ENCODE measurements around the gene SEMA6D. TPM values are rescaled to one million over a fixed set of nuclear protein-coding genes. Genes with fewer than 3 reads are reported as not detected.

Gene SEMA6D
- polyA plus RNA-seq, 1 donor from 2014 or later, result 108 TPM

- no peaks in the 10 kb centered on the region for H3F3A ChIP-seq (ENCODE audit: insufficient read depth, low read length, poor library complexity, severe bottlenecking)
- no peaks in the 10 kb centered on the region for H3K79me2 ChIP-seq (replicated peaks; ENCODE audit: insufficient read depth, low read length)
- no peaks in the 10 kb centered on the region for H3K27me3 ChIP-seq (ENCODE audit: insufficient read depth, low read depth, low read length)
- no peaks in the 10 kb centered on the region for H3K36me3 ChIP-seq (ENCODE audit: insufficient read depth, low read length)
- H3K4me3 ChIP-seq (ENCODE audit: low read length), result no peak overlapping the region
- H3K9me2 ChIP-seq (ENCODE audit: insufficient read depth, low read length), result no peaks in the 10 kb centered on the region
- no peak overlapping the region for H2AFZ ChIP-seq (ENCODE audit: low read depth, low read length)
- H4K20me1 ChIP-seq (ENCODE audit: insufficient read depth), result peaks cover 9% of the 10 kb centered on the region
- no peaks in the 10 kb centered on the region for H3K9me3 ChIP-seq (ENCODE audit: low read length)
- H3K9ac ChIP-seq (ENCODE audit: low read length), result no peak overlapping the region
- H3K27ac ChIP-seq (ENCODE audit: low read length), result no peak overlapping the region
- H3K4me2 ChIP-seq (ENCODE audit: low read length), result no peak overlapping the region
- TF ChIP-seq REST (IDR thresholded peaks at IDR 0.05; ENCODE audit: borderline replicate concordance) (no peak), RAD21 (conservative IDR thresholded peaks at IDR 0.05) (no peak), SMC3 (conservative IDR thresholded peaks at IDR 0.05; ENCODE audit: poor library complexity) (no peak), POLR2AphosphoS5 (IDR thresholded peaks at IDR 0.05) (no peak), EZH2 (IDR thresholded peaks at IDR 0.05; ENCODE audit: borderline replicate concordance, insufficient read depth, low read length, poor library complexity, severe bottlenecking) (no peak), CTCF (IDR thresholded peaks at IDR 0.05; ENCODE audit: poor library complexity, severe bottlenecking) (no peak), TAF1 (IDR thresholded peaks at IDR 0.05; ENCODE audit: low read depth) (no peak), EP300 (conservative IDR thresholded peaks at IDR 0.05; ENCODE audit: poor library complexity, severe bottlenecking) (no peak), MXI1 (conservative IDR thresholded peaks at IDR 0.05; ENCODE audit: poor library complexity, severe bottlenecking) (no peak)
These were observed 11.1 kb downstream of the SEMA6D start for GRCh38 chr15:47728426-47728825.

- Histone ChIP-seq H3K4me3 (ENCODE audit: low read length) (no peak overlapping the region), H3F3A (ENCODE audit: insufficient read depth, low read length, poor library complexity, severe bottlenecking) (no peaks in the 10 kb centered on the region), H3K36me3 (ENCODE audit: insufficient read depth, low read length) (no peaks in the 10 kb centered on the region), H3K9me2 (ENCODE audit: insufficient read depth, low read length) (no peaks in the 10 kb centered on the region), H4K20me1 (ENCODE audit: insufficient read depth) (peaks cover 7% of the 10 kb centered on the region), H3K79me2 (replicated peaks; ENCODE audit: insufficient read depth, low read length) (no peaks in the 10 kb centered on the region), H3K27ac (ENCODE audit: low read length) (no peak overlapping the region), H2AFZ (ENCODE audit: low read depth, low read length) (no peak overlapping the region), H3K9me3 (ENCODE audit: low read length) (no peaks in the 10 kb centered on the region), H3K27me3 (ENCODE audit: insufficient read depth, low read depth, low read length) (no peaks in the 10 kb centered on the region), H3K9ac (ENCODE audit: low read length) (no peak overlapping the region), H3K4me2 (ENCODE audit: low read length) (no peak overlapping the region)
- TF ChIP-seq MXI1 (conservative IDR thresholded peaks at IDR 0.05; ENCODE audit: poor library complexity, severe bottlenecking) (no peak), POLR2AphosphoS5 (IDR thresholded peaks at IDR 0.05) (peak; percentile 6)
These were observed 11.6 kb downstream of the SEMA6D start for GRCh38 chr15:47728886-47729285.

GRCh38 chr15:47731230-47731629 is 13.9 kb downstream of the SEMA6D start:
- Histone ChIP-seq H3K4me2 (ENCODE audit: low read length) (no peak overlapping the region), H3K27ac (ENCODE audit: low read length) (no peak overlapping the region), H4K20me1 (ENCODE audit: insufficient read depth) (peaks cover 7% of the 10 kb centered on the region), H3K9me2 (ENCODE audit: insufficient read depth, low read length) (no peaks in the 10 kb centered on the region), H3K9ac (ENCODE audit: low read length) (no peak overlapping the region), H3K36me3 (ENCODE audit: insufficient read depth, low read length) (no peaks in the 10 kb centered on the region), H3K4me3 (ENCODE audit: low read length) (no peak overlapping the region), H3K9me3 (ENCODE audit: low read length) (no peaks in the 10 kb centered on the region), H3F3A (ENCODE audit: insufficient read depth, low read length, poor library complexity, severe bottlenecking) (no peaks in the 10 kb centered on the region), H3K27me3 (ENCODE audit: insufficient read depth, low read depth, low read length) (no peaks in the 10 kb centered on the region), H3K79me2 (replicated peaks; ENCODE audit: insufficient read depth, low read length) (no peaks in the 10 kb centered on the region), H2AFZ (ENCODE audit: low read depth, low read length) (no peak overlapping the region)
- TF ChIP-seq SMC3 (conservative IDR thresholded peaks at IDR 0.05; ENCODE audit: poor library complexity), result no peak
- TF ChIP-seq EZH2 (IDR thresholded peaks at IDR 0.05; ENCODE audit: borderline replicate concordance, insufficient read depth, low read length, poor library complexity, severe bottlenecking), result no peak
- no peak for TF ChIP-seq POLR2AphosphoS5 (IDR thresholded peaks at IDR 0.05)
- TF ChIP-seq CTCF (IDR thresholded peaks at IDR 0.05; ENCODE audit: poor library complexity, severe bottlenecking), result no peak
- no peak for TF ChIP-seq TAF1 (IDR thresholded peaks at IDR 0.05; ENCODE audit: low read depth)
- TF ChIP-seq EP300 (conservative IDR thresholded peaks at IDR 0.05; ENCODE audit: poor library complexity, severe bottlenecking), result no peak
- no peak for TF ChIP-seq MXI1 (conservative IDR thresholded peaks at IDR 0.05; ENCODE audit: poor library complexity, severe bottlenecking)
- TF ChIP-seq RAD21 (conservative IDR thresholded peaks at IDR 0.05), result no peak
- no peak for TF ChIP-seq REST (IDR thresholded peaks at IDR 0.05; ENCODE audit: borderline replicate concordance)
